ENCODE measurements around the gene CACNA2D1.

Gene CACNA2D1

GRCh38 chr7:81926154-81926553 lies 517.4 kb downstream of the CACNA2D1 start:
- no peak for DNase-seq
- Histone ChIP-seq H3K4me1 (peaks cover 11% of the 10 kb centered on the region), H3K27me3 (no peaks in the 10 kb centered on the region), H3K9me3 (no peaks in the 10 kb centered on the region), H3K4me3 (ENCODE audit: low read depth, low read length) (no peak overlapping the region), H3K36me3 (no peaks in the 10 kb centered on the region)
- TF ChIP-seq, protein P1, sequence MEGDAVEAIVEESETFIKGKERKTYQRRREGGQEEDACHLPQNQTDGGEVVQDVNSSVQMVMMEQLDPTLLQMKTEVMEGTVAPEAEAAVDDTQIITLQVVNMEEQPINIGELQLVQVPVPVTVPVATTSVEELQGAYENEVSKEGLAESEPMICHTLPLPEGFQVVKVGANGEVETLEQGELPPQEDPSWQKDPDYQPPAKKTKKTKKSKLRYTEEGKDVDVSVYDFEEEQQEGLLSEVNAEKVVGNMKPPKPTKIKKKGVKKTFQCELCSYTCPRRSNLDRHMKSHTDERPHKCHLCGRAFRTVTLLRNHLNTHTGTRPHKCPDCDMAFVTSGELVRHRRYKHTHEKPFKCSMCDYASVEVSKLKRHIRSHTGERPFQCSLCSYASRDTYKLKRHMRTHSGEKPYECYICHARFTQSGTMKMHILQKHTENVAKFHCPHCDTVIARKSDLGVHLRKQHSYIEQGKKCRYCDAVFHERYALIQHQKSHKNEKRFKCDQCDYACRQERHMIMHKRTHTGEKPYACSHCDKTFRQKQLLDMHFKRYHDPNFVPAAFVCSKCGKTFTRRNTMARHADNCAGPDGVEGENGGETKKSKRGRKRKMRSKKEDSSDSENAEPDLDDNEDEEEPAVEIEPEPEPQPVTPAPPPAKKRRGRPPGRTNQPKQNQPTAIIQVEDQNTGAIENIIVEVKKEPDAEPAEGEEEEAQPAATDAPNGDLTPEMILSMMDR (IDR thresholded peaks at IDR 0.05; ENCODE audit: low read depth, low read length): no peak

DNA sequence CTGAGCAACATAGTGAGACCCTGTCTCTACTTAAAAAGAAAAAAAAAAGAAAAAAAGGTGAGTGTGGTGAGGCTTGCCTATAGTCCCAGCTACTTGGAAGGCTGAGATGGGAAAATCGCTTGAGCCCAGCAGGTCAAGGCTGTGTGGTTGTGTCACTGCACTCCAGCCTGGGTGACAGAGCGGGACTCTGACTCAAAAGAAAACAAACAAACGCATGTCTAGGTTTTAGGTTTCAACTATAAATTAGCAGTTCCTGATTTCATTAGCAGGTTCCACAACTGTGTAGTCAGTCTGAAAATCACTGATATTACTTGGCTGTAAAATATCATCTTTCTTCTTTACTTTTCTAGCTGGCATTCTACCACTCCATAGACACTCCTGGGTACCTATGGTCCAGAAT lies 518.0 kb downstream of the CACNA2D1 start:
- TF ChIP-seq, protein P1 (IDR thresholded peaks at IDR 0.05; ENCODE audit: low read depth, low read length): no peak
- Histone ChIP-seq H3K27me3 (no peaks in the 10 kb centered on the region), H3K4me3 (ENCODE audit: low read depth, low read length) (no peak overlapping the region), H3K4me1 (peaks cover 11% of the 10 kb centered on the region), H3K9me3 (no peaks in the 10 kb centered on the region), H3K36me3 (no peaks in the 10 kb centered on the region)
- DNase-seq: no peak

- TF ChIP-seq, protein P1 (IDR thresholded peaks at IDR 0.05; ENCODE audit: low read depth, low read length): no peak
- no peaks in the 10 kb centered on the region for H3K36me3 ChIP-seq
- H3K4me1 ChIP-seq: peaks cover 11% of the 10 kb centered on the region
- no peaks in the 10 kb centered on the region; the same call in 1 of the 2 replicates for H3K9me3 ChIP-seq
- DNase-seq: no peak
- no peak overlapping the region for H3K4me3 ChIP-seq (ENCODE audit: low read depth, low read length)
- no peaks in the 10 kb centered on the region for H3K27me3 ChIP-seq
Measured at GRCh38 chr7:81924494-81924893, 519.1 kb downstream of the CACNA2D1 start.

- Histone ChIP-seq H3K4me1 (no peaks in the 10 kb centered on the region), H3K9me3 (no peaks in the 10 kb centered on the region; the same call in 1 of the 2 replicates), H3K27me3 (no peaks in the 10 kb centered on the region), H3K36me3 (no peaks in the 10 kb centered on the region), H3K4me3 (ENCODE audit: low read depth, low read length) (no peak overlapping the region)
- no peak for DNase-seq
- TF ChIP-seq, protein P1 (IDR thresholded peaks at IDR 0.05; ENCODE audit: low read depth, low read length): no peak
Measured at GRCh38 chr7:81919494-81919893, 524.1 kb downstream of the CACNA2D1 start.

DNA sequence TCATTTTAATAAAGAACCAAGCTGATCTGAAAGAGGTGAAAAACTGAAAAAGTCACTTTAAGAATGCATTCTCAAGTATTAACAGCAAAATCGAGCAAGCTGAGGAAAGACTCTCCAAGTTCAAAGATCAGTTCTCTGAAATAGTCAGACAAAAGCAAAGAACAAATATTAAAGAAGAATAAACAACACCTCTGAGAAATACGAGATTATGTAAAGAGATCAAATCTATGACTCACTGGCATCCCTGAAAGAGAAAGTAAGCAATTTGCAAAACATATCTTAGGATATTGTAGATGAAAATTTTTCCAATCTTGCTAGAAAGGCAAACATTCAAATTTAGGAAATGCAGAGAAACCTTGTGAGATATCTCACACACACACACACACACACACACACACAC lies 535.4 kb downstream of the CACNA2D1 start:
- no peaks in the 10 kb centered on the region for H3K36me3 ChIP-seq
- no peaks in the 10 kb centered on the region for H3K4me1 ChIP-seq
- DNase-seq: no peak
- no peak overlapping the region for H3K4me3 ChIP-seq (ENCODE audit: low read depth, low read length)
- TF ChIP-seq, protein P1 (IDR thresholded peaks at IDR 0.05; ENCODE audit: low read depth, low read length): no peak
- no peaks in the 10 kb centered on the region for H3K27me3 ChIP-seq
- H3K9me3 ChIP-seq: no peaks in the 10 kb centered on the region; the same call in 1 of the 2 replicates

DNA sequence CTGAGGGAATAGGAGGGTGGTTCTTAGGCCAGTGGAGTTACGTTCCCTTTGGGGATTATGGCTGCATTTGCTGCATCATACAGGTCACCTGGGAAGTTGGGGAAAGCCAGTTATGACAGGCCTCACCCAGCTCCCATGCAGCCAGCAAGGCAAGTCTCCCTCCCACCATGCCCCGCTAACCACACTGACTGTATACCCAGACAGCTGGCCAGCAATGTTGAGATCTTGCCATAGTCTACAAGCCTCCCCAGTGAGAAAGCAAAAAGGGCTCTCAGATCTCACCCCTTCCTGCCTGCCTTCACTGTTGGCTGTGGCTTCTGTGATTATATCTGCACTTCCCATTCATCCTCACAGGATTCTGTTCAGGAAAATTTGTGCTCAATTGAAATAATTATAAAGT lies 540.5 kb downstream of the CACNA2D1 start:
- H3K4me1 ChIP-seq: no peaks in the 10 kb centered on the region
- H3K4me3 ChIP-seq (ENCODE audit: low read depth, low read length): no peak overlapping the region
- TF ChIP-seq, protein P1 (IDR thresholded peaks at IDR 0.05; ENCODE audit: low read depth, low read length): no peak
- H3K36me3 ChIP-seq: no peaks in the 10 kb centered on the region
- no peaks in the 10 kb centered on the region; the same call in 1 of the 2 replicates for H3K9me3 ChIP-seq
- H3K27me3 ChIP-seq: no peaks in the 10 kb centered on the region
- no peak for DNase-seq
